NCI-H2196 treated with DMSO at 0.1 percent for 48 hours (cell line): ENCODE results near the gene SAMD13.

ENCODE experiments used
- DNase-seq: peaks from one replicate; lab custom pipeline; 2025; ENCODE audit not compliant: unreplicated experiment; lab: John Stamatoyannopoulos, UW

The SAMD13 gene

GRCh38 chr1:84370266-84370665 lies 68.8 kb downstream of the SAMD13 start:
- DNase-seq: no peak

- DNase-seq: no peak
Observed at GRCh38 chr1:84370831-84371394, 69.4 kb downstream of the SAMD13 start.

GRCh38 chr1:84373436-84374141 lies 72.1 kb downstream of the SAMD13 start:
- no peak for DNase-seq

GRCh38 chr1:84374991-84375696 lies 73.6 kb downstream of the SAMD13 start:
- no peak for DNase-seq

GRCh38 chr1:84376000-84376910 lies 74.7 kb downstream of the SAMD13 start:
- no peak for DNase-seq

- no peak for DNase-seq
Observed at GRCh38 chr1:84377480-84378095, 76.1 kb downstream of the SAMD13 start.

GRCh38 chr1:84379138-84379916 lies 77.8 kb downstream of the SAMD13 start:
- no peak for DNase-seq

GRCh38 chr1:84379917-84380180 lies 78.3 kb downstream of the SAMD13 start:
- no peak for DNase-seq

- no peak for DNase-seq
Observed at GRCh38 chr1:84382127-84382526, 80.6 kb downstream of the SAMD13 start.

- no peak for DNase-seq
Observed at GRCh38 chr1:84385347-84385746, 83.8 kb downstream of the SAMD13 start.

GRCh38 chr1:84386716-84387479 lies 85.4 kb downstream of the SAMD13 start:
- DNase-seq: no peak

- DNase-seq: no peak
Observed at GRCh38 chr1:84387480-84388163, 86.1 kb downstream of the SAMD13 start.

- no peak for DNase-seq
Observed at GRCh38 chr1:84390226-84390625, 88.7 kb downstream of the SAMD13 start.

GRCh38 chr1:84398175-84399155 lies 97.0 kb downstream of the SAMD13 start, which contains the start of gene DNASE2B:
DNASE2B (plus strand) TSS chr1:84398484; CDS start chr1:84398565, 81 bp downstream.
- DNase-seq: no peak
